ENCODE results near the gene SV2C. TPM values are rescaled to one million over a fixed set of nuclear protein-coding genes. Genes with fewer than 3 reads are reported as not detected.

Gene SV2C
- total RNA-seq, 4 donors from 2014 or later: 0.16 to 2.6 (median 0.30) TPM

- WGBS, 2 donors (ENCODE audit: low coverage in 1 of 2): 8% methylated on average over 1 of the region's 1 CpG; no CpG with 5 or more reads in 1 of the 2 donors
- H3K4me1 ChIP-seq: peaks cover 0 to 9% (median 2%) of the 10 kb centered on the region in 4 donors
- peak overlapping the region; percentile 2 to 44 (median 34) for H3K27ac ChIP-seq
- H3K9me3 ChIP-seq: no peaks in the 10 kb centered on the region
- intact Hi-C loops (cut with DNase I; ENCODE audit: low total_unique reads) (no loop called here), in situ Hi-C loops (cut with MboI; ENCODE audit: low pct_ligation_motif_present in 1 of 4, low pct_unique_long_range_greater_than_20kb in 1 of 4, low sequenced_read_pairs in 3 of 4) (no loop called here)
- no peak overlapping the region for H3K4me3 ChIP-seq
- no peaks in the 10 kb centered on the region for H3K27me3 ChIP-seq
- TF ChIP-seq EP300 (IDR thresholded peaks at IDR 0.05; ENCODE audit: low read depth) (no peak), CTCF (IDR thresholded peaks at IDR 0.05) (peak; percentile 30 to 77 (median 50)), POLR2A (IDR thresholded peaks at IDR 0.05) (no peak), POLR2AphosphoS5 (IDR thresholded peaks at IDR 0.05) (no peak)
- H3K36me3 ChIP-seq: no peaks in the 10 kb centered on the region
- peak; percentile 49 for DNase-seq
Observed at GRCh38 chr5:76337953-76338451, 254.8 kb downstream of the SV2C start.

DNA sequence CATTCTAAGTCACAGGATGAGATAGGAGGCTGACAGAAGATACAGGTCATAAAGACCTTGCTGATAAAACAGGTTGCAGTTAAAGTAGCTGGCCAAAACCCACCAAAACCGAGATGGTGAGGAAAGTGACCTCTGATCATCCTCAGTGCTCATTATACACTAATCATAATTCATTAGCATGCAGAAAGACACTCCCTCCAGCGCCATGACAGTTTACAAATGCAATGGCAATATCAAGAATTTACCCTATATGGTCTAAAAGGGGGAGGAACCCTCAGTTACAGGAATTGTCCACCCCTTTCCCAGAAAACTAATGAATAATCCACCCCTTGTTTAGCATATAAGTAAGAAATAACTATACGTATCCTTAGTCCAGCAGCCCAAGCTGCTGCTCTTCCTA lies 256.7 kb downstream of the SV2C start:
- no peaks in the 10 kb centered on the region for H3K9me3 ChIP-seq
- DNase-seq: no peak
- intact Hi-C loops (cut with DNase I; ENCODE audit: low total_unique reads): no loop called here
- WGBS, 2 donors (ENCODE audit: low coverage in 1 of 2): 78 to 88% methylated on average over 1 to 3 of the region's 3 CpGs
- H3K4me3 ChIP-seq: no peak overlapping the region
- H3K4me1 ChIP-seq: peaks cover 0 to 9% (median 2%) of the 10 kb centered on the region in 4 donors
- in situ Hi-C loops (cut with MboI; ENCODE audit: low pct_ligation_motif_present in 1 of 4, low pct_unique_long_range_greater_than_20kb in 1 of 4, low sequenced_read_pairs in 3 of 4): no loop called here
- H3K36me3 ChIP-seq: no peaks in the 10 kb centered on the region
- H3K27me3 ChIP-seq: no peaks in the 10 kb centered on the region
- TF ChIP-seq EP300 (IDR thresholded peaks at IDR 0.05; ENCODE audit: low read depth) (no peak), POLR2A (IDR thresholded peaks at IDR 0.05) (no peak), CTCF (IDR thresholded peaks at IDR 0.05) (no peak), POLR2AphosphoS5 (IDR thresholded peaks at IDR 0.05) (no peak)
- H3K27ac ChIP-seq: no peak overlapping the region

- TF ChIP-seq POLR2A (IDR thresholded peaks at IDR 0.05): no peak
- TF ChIP-seq CTCF (IDR thresholded peaks at IDR 0.05): no peak
- no peak for TF ChIP-seq POLR2AphosphoS5 (IDR thresholded peaks at IDR 0.05)
- TF ChIP-seq EP300 (IDR thresholded peaks at IDR 0.05; ENCODE audit: low read depth): no peak
- Histone ChIP-seq H3K4me1 (peaks cover 0 to 9% (median 2%) of the 10 kb centered on the region in 4 donors), H3K9me3 (no peaks in the 10 kb centered on the region), H3K27ac (no peak overlapping the region), H3K27me3 (no peaks in the 10 kb centered on the region), H3K4me3 (no peak overlapping the region), H3K36me3 (no peaks in the 10 kb centered on the region)
- in situ Hi-C loops (cut with MboI; ENCODE audit: low pct_ligation_motif_present in 1 of 4, low pct_unique_long_range_greater_than_20kb in 1 of 4, low sequenced_read_pairs in 3 of 4): no loop called here
- intact Hi-C loops (cut with DNase I; ENCODE audit: low total_unique reads): no loop called here
- no peak for DNase-seq
- WGBS, 2 donors (ENCODE audit: low coverage in 1 of 2): 0 to 57% methylated on average over 1 to 7 of the region's 7 CpGs
Observed at GRCh38 chr5:76341651-76342334, 258.6 kb downstream of the SV2C start.

- intact Hi-C loops (cut with DNase I; ENCODE audit: low total_unique reads): no loop called here
- WGBS, 2 donors (ENCODE audit: low coverage in 1 of 2): 100% methylated on average over 1 of the region's 1 CpG
- no peak overlapping the region for H3K27ac ChIP-seq
Observed at GRCh38 chr5:76342474-76342873, 259.3 kb downstream of the SV2C start.

More at GRCh38 chr5:76342474-76342873, 259.3 kb downstream of the SV2C start:
- no peak for DNase-seq
- Histone ChIP-seq H3K4me1 (peaks cover 0 to 9% (median 2%) of the 10 kb centered on the region in 4 donors), H3K36me3 (no peaks in the 10 kb centered on the region), H3K4me3 (no peak overlapping the region), H3K9me3 (no peaks in the 10 kb centered on the region), H3K27me3 (no peaks in the 10 kb centered on the region)
- in situ Hi-C loops (cut with MboI; ENCODE audit: low pct_ligation_motif_present in 1 of 4, low pct_unique_long_range_greater_than_20kb in 1 of 4, low sequenced_read_pairs in 3 of 4): no loop called here
- TF ChIP-seq EP300 (IDR thresholded peaks at IDR 0.05; ENCODE audit: low read depth): no peak
- no peak for TF ChIP-seq POLR2A (IDR thresholded peaks at IDR 0.05)
- no peak for TF ChIP-seq CTCF (IDR thresholded peaks at IDR 0.05)
- TF ChIP-seq POLR2AphosphoS5 (IDR thresholded peaks at IDR 0.05): no peak
